HepG2 (cell line): ENCODE results near the gene GSKIP. TPM values are rescaled to one million over a fixed set of nuclear protein-coding genes. Genes with fewer than 3 reads are reported as not detected.

Experiments
- ATAC-seq: fragments of 200-7000 bp; cut with Tn5 transposase; 3 replicates; pipeline ENCODE4 v1.9.1; 2020; ENCODE audit warnings: mild to moderate bottlenecking, moderate library complexity
- Bru-seq: library from RNA; stranded (reverse); fragments of 400-500 nt; gene quantifications from one replicate; lab custom pipeline; 2021; lab: Mats Ljungman, UMichigan
- BruChase-seq, 2 experiments: library from RNA; stranded (reverse); fragments of 400-500 nt; gene quantifications; one replicate each; lab custom pipeline; 2021; lab: Mats Ljungman, UMichigan
- BruUV-seq: library from RNA; stranded (reverse); fragments of 400-500 nt; replicated peaks from 2 replicates; lab custom pipeline; 2021; lab: Mats Ljungman, UMichigan
- CTCF ChIA-PET: fragments of 300-600 bp; formaldehyde crosslinking; extraction: SDS; loops from one replicate; lab custom pipeline; 2021; ENCODE audit warnings: low total read pairs, inconsistent platforms, low intra/inter-chr PET ratio; lab: Yijun Ruan, JAX
- POLR2A ChIA-PET: fragments of 350-600 bp; sonication (Branson Sonifier 250); formaldehyde crosslinking; loops from one replicate; lab custom pipeline; 2020; ENCODE audit warnings: antibody characterized with exemption, inconsistent platforms; lab: Yijun Ruan, JAX
- DNase-seq: peaks from one replicate; pipeline ENCODE4 v3.0.0-alpha.2; 2015; ENCODE audit warnings: low spot score
- FAIRE-seq: peaks from 3 replicates; lab custom pipeline; 2011; peaks lifted over from hg19 to GRCh38; lab: Jason Lieb, UNC
- H2AFZ ChIP-seq: one replicate; pipeline ENCODE4 v1.6.1; 2011; ENCODE audit warnings: low read length, inconsistent platforms
- H3K27ac ChIP-seq: fragments of 300-600 bp; 3 replicates; pipeline ENCODE4 v1.8.0; 2011; ENCODE audit warnings: mixed run types, mild to moderate bottlenecking, mixed read lengths, low read length, inconsistent platforms; ENCODE audit not compliant: insufficient read depth; ENCODE audit errors: extremely low read length
- H3K27me3 ChIP-seq, 2 experiments: fragments of 200-600 bp in 1 of 2; 2 replicates in 1 of 2; 3 replicates in 1 of 2; pipeline versions ENCODE4 v1.6.0 to v1.8.0; 2011; ENCODE audit warnings: low read length in 2 of 2, mild to moderate bottlenecking in 2 of 2, moderate library complexity in 2 of 2, inconsistent platforms in 1 of 2; ENCODE audit not compliant: insufficient read depth in 2 of 2, control insufficient read depth in 1 of 2
- H3K36me3 ChIP-seq, 2 experiments: fragments of 200-600 bp in 1 of 2; replicated peaks in 1 of 2; 2 replicates in 1 of 2; 3 replicates in 1 of 2; pipeline versions ENCODE4 v1.5.1 to v1.8.0; 2011; ENCODE audit warnings: low read length in 2 of 2, inconsistent platforms in 1 of 2; ENCODE audit not compliant: insufficient read depth in 2 of 2, control insufficient read depth in 1 of 2
- H3K4me1 ChIP-seq: 2 replicates; pipeline ENCODE4 v1.5.1; 2012; ENCODE audit warnings: low read length, inconsistent platforms; ENCODE audit not compliant: insufficient read depth
- H3K4me2 ChIP-seq: 2 replicates; pipeline ENCODE4 v1.6.0; 2011; ENCODE audit warnings: low read depth, low read length, inconsistent platforms
- H3K4me3 ChIP-seq, 3 experiments: fragments of 200-600 bp in 1 of 3; sonication (generic), shearing (Covaris generic) in 1 of 3; replicated peaks in 1 of 3; 2 replicates each; pipeline ENCODE4 v1.5.1; 2011 to 2016; ENCODE audit warnings: low read length in 3 of 3, inconsistent platforms in 2 of 3, low read depth in 2 of 3, mild to moderate bottlenecking in 2 of 3, control low read depth in 1 of 3, mixed read lengths in 1 of 3; ENCODE audit not compliant: insufficient read depth in 1 of 3
- H3K79me2 ChIP-seq: one replicate; pipeline ENCODE4 v1.6.1; 2011; ENCODE audit warnings: low read length, inconsistent platforms; ENCODE audit not compliant: insufficient read depth
- H3K9ac ChIP-seq: 2 replicates; pipeline ENCODE4 v1.6.0; 2011; ENCODE audit warnings: mild to moderate bottlenecking, low read depth, low read length, inconsistent platforms; ENCODE audit not compliant: insufficient read depth
- H3K9me3 ChIP-seq: 2 replicates; pipeline ENCODE4 v1.5.1; 2012; ENCODE audit warnings: mild to moderate bottlenecking, low read length
- H4K20me1 ChIP-seq: 2 replicates; pipeline ENCODE4 v1.6.0; 2011; ENCODE audit warnings: inconsistent platforms, mild to moderate bottlenecking, low read length, moderate library complexity; ENCODE audit not compliant: insufficient read depth
- ELF3 ChIP-seq: IDR thresholded peaks from 2 replicates; pipeline ENCODE4 v1.6.1; 2016; ENCODE audit warnings: missing genetic modification reagents, missing compliant biosample characterization
- ELF4 ChIP-seq: sonication (generic); formaldehyde crosslinking; IDR thresholded peaks from 2 replicates; pipeline ENCODE4 v1.5.0; 2020; ENCODE audit warnings: missing genetic modification reagents, mild to moderate bottlenecking, moderate library complexity, borderline replicate concordance
- HMGXB4 ChIP-seq, 2 experiments: sonication (generic) in 1 of 2; formaldehyde crosslinking in 1 of 2; IDR thresholded peaks; 2 replicates each; pipeline versions ENCODE4 v1.4.0 to v1.6.1; 2018 to 2020; ENCODE audit warnings: missing genetic modification reagents in 2 of 2, borderline replicate concordance in 1 of 2, low read depth in 1 of 2, mild to moderate bottlenecking in 1 of 2, missing biosample characterization in 1 of 2
- HNF4A ChIP-seq: sonication (generic); formaldehyde crosslinking; IDR thresholded peaks from 2 replicates; pipeline ENCODE4 v1.4.0; 2020; ENCODE audit warnings: missing genetic modification reagents
- NCOA1 ChIP-seq: sonication (generic); formaldehyde crosslinking; IDR thresholded peaks from 2 replicates; pipeline ENCODE4 v1.9.0; 2021; ENCODE audit warnings: missing genetic modification reagents
- RFX5 ChIP-seq: IDR thresholded peaks from 2 replicates; pipeline ENCODE4 v1.6.1; 2011; ENCODE audit warnings: low read depth, low read length, improper control_type of control experiment
- TAF15 ChIP-seq: fragments of 200-400 bp; formaldehyde crosslinking; IDR thresholded peaks from one replicate; pipeline ENCODE4 v1.6.1; 2018; ENCODE audit warnings: mild to moderate bottlenecking, low read depth, low read length; ENCODE audit not compliant: poor library complexity, severe bottlenecking
- ZBTB44 ChIP-seq: sonication (generic); formaldehyde crosslinking; IDR thresholded peaks from 2 replicates; pipeline ENCODE4 v1.4.0; 2020; ENCODE audit warnings: missing genetic modification reagents
- ZNF180 ChIP-seq: sonication (generic); formaldehyde crosslinking; IDR thresholded peaks from 2 replicates; pipeline ENCODE4 v1.4.0; 2020; ENCODE audit warnings: low read depth, missing genetic modification reagents, borderline replicate concordance
- WGBS: methylation state at CpG from one replicate; pipeline ENCODE4 v1.1.6; 2017; ENCODE audit warnings: low lambda C conversion rate; 5-methylcytosine and 5-hydroxymethylcytosine counted together
- in situ Hi-C: cut with HindIII; loops from 2 replicates; pipeline ENCODE4 v1.10.0; 2017; ENCODE audit warnings: low pct_unique_long_range_greater_than_20kb; ENCODE audit not compliant: extremely low pct_ligation_motif_present
- intact Hi-C: fragments of 100-400 bp; cut with micrococcal nuclease; formaldehyde crosslinking; loops from one replicate; pipeline ENCODE4 v1.10.0; 2022; ENCODE audit not compliant: unreplicated experiment
- long read RNA-seq, 2 experiments: library from RNA in 1 of 2; library from polyadenylated mRNA in 1 of 2; stranded (forward) in 1 of 2; unstranded in 1 of 2; transcript quantifications; one replicate each; pipeline ENCODE4 v2.0.0, GENCODE V29; 2019 to 2022
- polyA minus RNA-seq, 3 experiments: library from RNA; depleted of rRNA, polyadenylated mRNA; stranded (reverse); fragments of >200 nt; gene quantifications; 2 replicates each; pipeline ENCODE4 v1.2.3, GENCODE V29; 2011; ENCODE audit warnings: low replicate concordance in 1 of 3
- polyA plus RNA-seq, 8 experiments: library from polyadenylated mRNA; depleted of rRNA in 3 of 8; stranded (reverse) in 7 of 8; unstranded in 1 of 8; fragments of >200 nt; fragmentation: Illumina TruSeq in 4 of 8; extraction: Trizol in 4 of 8; gene quantifications; 2 replicates each; pipeline versions ENCODE4 v1.2.1 to v1.2.3, GENCODE V29; 2011 to 2016; ENCODE audit warnings: low read depth in 4 of 8, missing spikeins in 1 of 8, mixed read lengths in 1 of 8; ENCODE audit not compliant: insufficient read depth in 1 of 8
- total RNA-seq, 5 experiments: library from RNA; depleted of rRNA; stranded (reverse); fragments of >200 nt; fragmentation: Illumina TruSeq; extraction: Trizol; gene quantifications; 2 replicates each; pipeline ENCODE4 v1.2.3, GENCODE V29; 2016; ENCODE audit warnings: low read depth in 1 of 5
- TF ChIP-seq, protein P1 (sequence below): sonication (generic); formaldehyde crosslinking; IDR thresholded peaks from 2 replicates; pipeline ENCODE4 v1.5.0; 2020; ENCODE audit warnings: mild to moderate bottlenecking, missing genetic modification reagents

GSKIP gene
- 27.3 and 52.3 TPM in 2 replicates for total RNA-seq (2016; rRNA removed; fragmentation: Illumina TruSeq; extraction: Trizol)
- 3.7 and 3.9 TPM in 2 replicates for total RNA-seq (2016; cell fraction: cytosol; rRNA removed; fragmentation: Illumina TruSeq; extraction: Trizol; ENCODE audit: low read depth)
- total RNA-seq (2016; cell fraction: insoluble cytoplasmic fraction; rRNA removed; fragmentation: Illumina TruSeq; extraction: Trizol), result 28.0 and 52.9 TPM in 2 replicates
- total RNA-seq (2016; cell fraction: membrane; rRNA removed; fragmentation: Illumina TruSeq; extraction: Trizol), result 10.2 and 11.8 TPM in 2 replicates
- 10.8 and 11.2 TPM in 2 replicates for total RNA-seq (2016; cell fraction: nucleus; rRNA removed; fragmentation: Illumina TruSeq; extraction: Trizol)
- 9.6 and 12.5 TPM in 2 replicates for polyA plus RNA-seq (2011; rRNA removed)
- 4.6 and 9.0 TPM in 2 replicates for polyA plus RNA-seq (2011; cell fraction: cytosol; rRNA removed)
- polyA plus RNA-seq (2011; cell fraction: nucleus; rRNA removed), result 2.5 and 3.9 TPM in 2 replicates
- 13.2 and 17.7 TPM in 2 replicates for polyA plus RNA-seq (2012)
- 2.5 and 2.7 TPM in 2 replicates for polyA plus RNA-seq (2016; cell fraction: cytosol; fragmentation: Illumina TruSeq; extraction: Trizol; ENCODE audit: low read depth)
- polyA plus RNA-seq (2016; cell fraction: insoluble cytoplasmic fraction; fragmentation: Illumina TruSeq; extraction: Trizol; ENCODE audit: low read depth), result 30.5 and 35.4 TPM in 2 replicates
- polyA plus RNA-seq (2016; cell fraction: membrane; fragmentation: Illumina TruSeq; extraction: Trizol; ENCODE audit: low read depth), result 6.1 and 6.2 TPM in 2 replicates
- polyA plus RNA-seq (2016; cell fraction: nucleus; fragmentation: Illumina TruSeq; extraction: Trizol; ENCODE audit: insufficient read depth, low read depth), result 11.0 and 12.3 TPM in 2 replicates
- 4.3 and 5.5 TPM in 2 replicates for polyA minus RNA-seq (2011; rRNA and poly(A)+ RNA removed; ENCODE audit: low replicate concordance)
- 6.6 and 7.2 TPM in 2 replicates for polyA minus RNA-seq (2011; cell fraction: cytosol; rRNA and poly(A)+ RNA removed)
- 4.8 and 11.6 TPM in 2 replicates for polyA minus RNA-seq (2011; cell fraction: nucleus; rRNA and poly(A)+ RNA removed)
- percentile 64 among the genes with signal in this experiment for Bru-seq, nascent RNA
- percentile 65 among the genes with signal in this experiment for BruChase-seq, experiment 1, labeled RNA remaining after a 6-hour chase
- BruChase-seq, experiment 2, labeled RNA remaining after a 2-hour chase, result percentile 68 among the genes with signal in this experiment
- long read RNA-seq, experiment 1, transcript GSKIP-205 (4 exons, 2,218 nt), result major isoform, 8 of 19 reads
- long read RNA-seq, experiment 1, partial matches to known transcripts, result 6 of 19 reads
- long read RNA-seq, experiment 1, other reads (novel, unspliced or antisense), result 4 of 19 reads
- long read RNA-seq, experiment 2, partial matches to known transcripts, result 1 of 20 reads
- long read RNA-seq, experiment 2, other reads (novel, unspliced or antisense), result 17 of 20 reads

DNA sequence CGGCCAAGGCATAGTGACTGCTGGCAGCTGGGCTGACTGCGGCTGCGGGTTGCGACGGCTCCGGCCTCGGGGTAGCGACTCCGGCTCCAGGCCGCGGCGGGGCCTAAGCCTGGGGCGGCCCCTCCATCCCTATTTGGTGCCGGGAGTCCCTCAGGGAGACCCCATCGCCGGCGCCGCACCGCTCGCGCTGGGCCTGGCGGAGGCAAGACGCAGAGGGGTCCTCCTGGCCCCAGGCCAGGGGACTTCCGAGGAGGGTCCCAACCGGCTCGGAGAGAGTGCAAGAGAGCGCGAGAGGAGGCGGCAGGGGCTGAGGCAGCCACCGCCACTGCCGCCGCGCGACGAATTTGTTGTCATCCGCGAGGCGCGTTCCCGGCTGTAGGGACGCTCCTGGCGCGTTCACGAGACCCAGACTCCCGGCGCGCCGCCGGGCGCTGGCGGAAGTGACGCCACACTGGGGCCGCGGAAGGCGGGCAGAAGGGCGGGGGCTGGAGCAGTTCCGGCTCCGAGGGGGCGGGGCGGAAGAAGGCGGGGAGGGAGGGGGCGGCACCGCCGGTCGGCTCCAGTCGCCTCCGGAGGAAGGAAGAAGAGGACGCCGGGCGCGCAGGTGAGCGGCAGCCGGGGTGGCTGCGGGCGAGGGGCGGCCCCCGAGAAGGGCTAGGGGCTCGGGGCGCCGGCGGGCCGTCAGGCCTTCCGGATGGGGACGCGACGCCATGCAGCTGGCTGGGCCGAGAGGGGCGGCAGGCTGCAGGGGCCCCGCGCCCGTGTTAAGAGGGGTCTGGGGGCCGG, at the start of gene GSKIP, which contains the start of gene ATG2B:
Gene GSKIP, plus strand, starts transcription at position 562 of the 786 bp plus-strand sequence. CDS start 18,722 bp downstream, outside the sequence.
Gene ATG2B, minus strand, starts transcription at position 377 of the 786 bp plus-strand sequence. Its CDS starts 365 bp downstream, at position 12.
- CTCF ChIA-PET, result no interaction called here
- no CpG with 5 or more reads among the region's 92 CpGs for WGBS
- TF ChIP-seq TAF15, result no peak
- no peak for TF ChIP-seq ELF4 (CRISPR knock-in tag)
- no peak for TF ChIP-seq NCOA1 (CRISPR knock-in tag)
- TF ChIP-seq ZNF180 (CRISPR knock-in tag), result no peak
- no peak for TF ChIP-seq ELF3
- TF ChIP-seq, protein P1, sequence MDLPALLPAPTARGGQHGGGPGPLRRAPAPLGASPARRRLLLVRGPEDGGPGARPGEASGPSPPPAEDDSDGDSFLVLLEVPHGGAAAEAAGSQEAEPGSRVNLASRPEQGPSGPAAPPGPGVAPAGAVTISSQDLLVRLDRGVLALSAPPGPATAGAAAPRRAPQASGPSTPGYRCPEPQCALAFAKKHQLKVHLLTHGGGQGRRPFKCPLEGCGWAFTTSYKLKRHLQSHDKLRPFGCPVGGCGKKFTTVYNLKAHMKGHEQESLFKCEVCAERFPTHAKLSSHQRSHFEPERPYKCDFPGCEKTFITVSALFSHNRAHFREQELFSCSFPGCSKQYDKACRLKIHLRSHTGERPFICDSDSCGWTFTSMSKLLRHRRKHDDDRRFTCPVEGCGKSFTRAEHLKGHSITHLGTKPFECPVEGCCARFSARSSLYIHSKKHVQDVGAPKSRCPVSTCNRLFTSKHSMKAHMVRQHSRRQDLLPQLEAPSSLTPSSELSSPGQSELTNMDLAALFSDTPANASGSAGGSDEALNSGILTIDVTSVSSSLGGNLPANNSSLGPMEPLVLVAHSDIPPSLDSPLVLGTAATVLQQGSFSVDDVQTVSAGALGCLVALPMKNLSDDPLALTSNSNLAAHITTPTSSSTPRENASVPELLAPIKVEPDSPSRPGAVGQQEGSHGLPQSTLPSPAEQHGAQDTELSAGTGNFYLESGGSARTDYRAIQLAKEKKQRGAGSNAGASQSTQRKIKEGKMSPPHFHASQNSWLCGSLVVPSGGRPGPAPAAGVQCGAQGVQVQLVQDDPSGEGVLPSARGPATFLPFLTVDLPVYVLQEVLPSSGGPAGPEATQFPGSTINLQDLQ, result no peak
- no peak for TF ChIP-seq RFX5
- TF ChIP-seq HNF4A (CRISPR knock-in tag), result no peak
- peak in 1 of 2 experiments; percentile 49; a peak in 2 of 4 replicates for TF ChIP-seq HMGXB4 (CRISPR knock-in tag; IDR thresholded peaks at IDR 0.05; ENCODE audit: borderline replicate concordance in 1 of 2, low read depth in 1 of 2)
- no peak for TF ChIP-seq ZBTB44 (CRISPR knock-in tag)

More for the DNA sequence above, at the start of gene GSKIP, which contains the start of gene ATG2B:
- Histone ChIP-seq H3K4me2 (peak within 1 kb of the TSS; percentile 90), H3K4me1 (peaks cover 44% of the 10 kb centered on the region), H4K20me1 (no peaks in the 10 kb centered on the region), H2AFZ (peak within 1 kb of the TSS; percentile 68), H3K36me3 (no peaks in the 10 kb centered on the region), H3K27ac (peak within 1 kb of the TSS; percentile 81), H3K79me2 (peaks cover 56% of the 10 kb centered on the region), H3K4me3 (peak within 1 kb of the TSS; percentile 91 to 98 (median 92)), H3K27me3 (no peaks in the 10 kb centered on the region; a peak in 1 of 5 replicates), H3K9ac (peak within 1 kb of the TSS; percentile 80), H3K9me3 (no peaks in the 10 kb centered on the region)
- in situ Hi-C loops (no loop called here), intact Hi-C loops (loop anchor here (2.0 to 5.0 kb wide), 2 partner anchors 28 to 139 kb away; partner anchors contain the start of gene PAPOLA)
- peak; percentile 78 for DNase-seq
- no TSS peak for BruUV-seq
- POLR2A ChIA-PET, result no interaction called here
- ATAC-seq, result peak; percentile 84
- no peak for FAIRE-seq
